CD4-positive, alpha-beta T cell treated with Interleukin-6 for 4 hours (primary cell): ENCODE data around the gene PTPRK.

Experiments used
- DNase-seq: peaks from one replicate; pipeline ENCODE4 v3.0.0-alpha.2; 2020; ENCODE audit warnings: mixed read lengths

The PTPRK gene

GRCh38 chr6:128118401-128118800, 402.0 kb downstream of the PTPRK start:
- DNase-seq = no peak

- no peak for DNase-seq
Measured at GRCh38 chr6:128117916-128118315, 402.5 kb downstream of the PTPRK start.

- no peak for DNase-seq
Measured at GRCh38 chr6:128114164-128114563, 406.2 kb downstream of the PTPRK start.

GRCh38 chr6:128112494-128112893, 407.9 kb downstream of the PTPRK start:
- DNase-seq = no peak

- DNase-seq = no peak
Measured at GRCh38 chr6:128111096-128111495, 409.3 kb downstream of the PTPRK start.

- DNase-seq = no peak
Measured at GRCh38 chr6:128107682-128108081, 412.7 kb downstream of the PTPRK start.

- DNase-seq = no peak
Measured at GRCh38 chr6:128099571-128100197, 420.7 kb downstream of the PTPRK start.

GRCh38 chr6:128098000-128098581, 422.3 kb downstream of the PTPRK start:
- no peak for DNase-seq

GRCh38 chr6:128097009-128097408, 423.4 kb downstream of the PTPRK start:
- no peak for DNase-seq

GRCh38 chr6:128095362-128095761, 425.0 kb downstream of the PTPRK start:
- DNase-seq = no peak

- no peak for DNase-seq
Measured at GRCh38 chr6:128079021-128079420, 441.4 kb downstream of the PTPRK start.

- DNase-seq = no peak
Measured at GRCh38 chr6:128078276-128078675, 442.1 kb downstream of the PTPRK start.

- no peak for DNase-seq
Measured at GRCh38 chr6:128076843-128077242, 443.6 kb downstream of the PTPRK start.

GRCh38 chr6:128074567-128074966, 445.8 kb downstream of the PTPRK start:
- no peak for DNase-seq

- no peak for DNase-seq
Measured at GRCh38 chr6:128073389-128073788, 447.0 kb downstream of the PTPRK start.

GRCh38 chr6:128071212-128071611, 449.2 kb downstream of the PTPRK start:
- DNase-seq = no peak

- DNase-seq = no peak
Measured at GRCh38 chr6:128070406-128070805, 450.0 kb downstream of the PTPRK start.

GRCh38 chr6:128069188-128069587, 451.2 kb downstream of the PTPRK start:
- DNase-seq = no peak

GRCh38 chr6:128068119-128068479, 452.3 kb downstream of the PTPRK start:
- DNase-seq = no peak

GRCh38 chr6:128067446-128068118, 452.8 kb downstream of the PTPRK start:
- DNase-seq = no peak

- DNase-seq = no peak
Measured at GRCh38 chr6:128065072-128065471, 455.3 kb downstream of the PTPRK start.

- DNase-seq = no peak
Measured at GRCh38 chr6:128064540-128064895, 455.9 kb downstream of the PTPRK start.

GRCh38 chr6:128063850-128064539, 456.4 kb downstream of the PTPRK start:
- no peak for DNase-seq
